ENCODE measurements around the gene HES1.

Gene HES1

DNA sequence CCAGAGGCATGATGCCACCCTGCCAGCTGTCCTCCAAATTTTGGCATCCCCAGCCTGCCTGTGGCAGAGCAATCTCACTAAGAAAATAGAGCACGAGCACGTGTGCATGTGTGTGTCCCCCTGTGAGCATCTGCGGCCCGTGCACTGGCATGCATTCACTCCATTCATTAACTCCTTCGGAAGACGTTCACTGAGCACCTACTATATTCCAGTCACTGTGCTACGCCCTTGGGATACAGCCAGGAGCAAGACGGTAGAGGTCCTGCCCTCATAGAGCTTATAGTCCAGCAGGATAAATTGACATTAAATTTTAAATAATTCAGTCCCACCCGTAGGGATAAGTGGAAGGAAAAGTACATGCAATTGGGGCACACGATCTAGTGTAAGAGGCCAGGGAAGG is 40.0 kb upstream of the HES1 start:
- no peak for TF ChIP-seq CTCF (IDR thresholded peaks at IDR 0.05; ENCODE audit: low read depth, low read length)
- H3K27ac ChIP-seq: no peak overlapping the region
- DNase-seq: no peak

GRCh38 chr3:194097141-194097882 is 38.6 kb upstream of the HES1 start:
- Histone ChIP-seq H3K9me3 (ENCODE audit: severe bottlenecking) (no peaks in the 10 kb centered on the region), H3K27me3 (ENCODE audit: insufficient read depth, low read depth, severe bottlenecking) (no peaks in the 10 kb centered on the region), H3K4me3 (ENCODE audit: low read depth, low read length) (no peak overlapping the region), H3K36me3 (no peaks in the 10 kb centered on the region), H3K27ac (no peak overlapping the region)
- DNase-seq: no peak
- TF ChIP-seq CTCF (IDR thresholded peaks at IDR 0.05; ENCODE audit: low read depth, low read length): no peak

More for the DNA sequence above, 40.0 kb upstream of the HES1 start:
- Histone ChIP-seq H3K27me3 (ENCODE audit: insufficient read depth, low read depth, severe bottlenecking) (no peaks in the 10 kb centered on the region), H3K9me3 (ENCODE audit: severe bottlenecking) (no peaks in the 10 kb centered on the region), H3K36me3 (no peaks in the 10 kb centered on the region), H3K4me3 (ENCODE audit: low read depth, low read length) (no peak overlapping the region)

DNA sequence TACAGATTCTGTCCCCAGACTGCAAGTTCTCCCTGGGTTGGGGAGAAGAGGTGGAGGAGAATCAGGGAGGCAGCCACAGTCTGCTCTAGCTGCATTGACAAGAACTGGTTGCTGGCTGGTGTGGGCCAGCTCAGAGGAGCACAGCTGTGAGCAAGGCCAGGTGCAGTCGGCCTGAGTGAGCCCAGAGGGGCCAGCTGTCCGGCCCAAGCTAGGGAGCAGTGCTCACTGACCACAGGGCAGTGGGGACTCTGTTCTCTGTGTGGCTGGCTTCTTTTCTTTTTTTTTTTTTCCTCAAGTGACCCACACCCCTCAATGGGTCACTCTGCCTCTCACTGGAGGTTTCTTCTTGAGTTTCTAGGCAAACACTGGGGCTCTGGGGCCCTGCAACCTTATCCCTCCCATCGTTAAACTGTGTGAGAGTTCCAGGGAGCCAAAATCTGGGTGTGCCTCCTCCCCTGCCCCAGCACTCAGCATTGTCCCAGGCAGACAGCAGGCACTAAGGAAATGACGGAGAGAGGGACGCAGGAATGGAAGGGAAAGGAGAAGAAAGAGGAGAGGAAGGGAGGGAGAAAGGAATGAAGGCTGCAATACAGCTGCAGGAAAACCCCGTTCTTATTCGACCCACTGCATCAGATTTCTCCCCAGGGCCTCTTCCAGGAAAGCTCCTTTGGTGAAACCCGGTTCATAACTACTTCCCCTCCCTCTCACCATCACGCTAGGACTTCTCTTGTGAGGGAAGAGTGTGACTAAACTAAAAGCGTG is 37.7 kb upstream of the HES1 start:
- H3K9me3 ChIP-seq (ENCODE audit: severe bottlenecking): no peaks in the 10 kb centered on the region
- no peak for TF ChIP-seq CTCF (IDR thresholded peaks at IDR 0.05; ENCODE audit: low read depth, low read length)
- no peaks in the 10 kb centered on the region for H3K36me3 ChIP-seq
- H3K27ac ChIP-seq: no peak overlapping the region
- no peaks in the 10 kb centered on the region for H3K27me3 ChIP-seq (ENCODE audit: insufficient read depth, low read depth, severe bottlenecking)
- no peak for DNase-seq
- no peak overlapping the region for H3K4me3 ChIP-seq (ENCODE audit: low read depth, low read length)

GRCh38 chr3:194098843-194099183 is 37.1 kb upstream of the HES1 start:
- no peaks in the 10 kb centered on the region for H3K36me3 ChIP-seq
- no peak for DNase-seq
- no peaks in the 10 kb centered on the region for H3K27me3 ChIP-seq (ENCODE audit: insufficient read depth, low read depth, severe bottlenecking)
- H3K27ac ChIP-seq: no peak overlapping the region
- no peak for TF ChIP-seq CTCF (IDR thresholded peaks at IDR 0.05; ENCODE audit: low read depth, low read length)
- no peaks in the 10 kb centered on the region for H3K9me3 ChIP-seq (ENCODE audit: severe bottlenecking)
- no peak overlapping the region for H3K4me3 ChIP-seq (ENCODE audit: low read depth, low read length)

DNA sequence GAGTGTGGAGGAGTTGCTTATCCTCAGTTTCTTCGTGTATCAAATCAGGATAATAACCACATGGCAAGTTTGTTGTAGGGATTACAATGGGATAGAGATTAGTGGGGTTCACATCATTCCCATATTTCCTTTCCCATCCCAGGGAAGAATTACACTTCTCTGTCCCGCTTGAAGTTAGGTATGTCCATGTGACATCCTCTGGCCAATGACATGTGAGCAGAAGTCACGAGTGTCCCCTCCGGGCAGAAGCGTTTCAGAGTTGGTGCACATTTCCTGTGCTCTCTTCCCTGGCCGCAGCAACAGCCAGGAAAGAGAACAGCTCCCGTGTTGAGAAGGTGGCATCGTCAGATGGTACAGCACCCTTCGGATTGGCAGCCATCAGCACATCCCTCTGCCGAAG is 36.7 kb upstream of the HES1 start:
- Histone ChIP-seq H3K27me3 (ENCODE audit: insufficient read depth, low read depth, severe bottlenecking) (no peaks in the 10 kb centered on the region), H3K4me3 (ENCODE audit: low read depth, low read length) (no peak overlapping the region), H3K9me3 (ENCODE audit: severe bottlenecking) (no peaks in the 10 kb centered on the region), H3K27ac (no peak overlapping the region), H3K36me3 (no peaks in the 10 kb centered on the region)
- no peak for TF ChIP-seq CTCF (IDR thresholded peaks at IDR 0.05; ENCODE audit: low read depth, low read length)
- DNase-seq: no peak

Data from WERI-Rb-1 (cell line).